Activated CD4-positive, alpha-beta T cell treated with anti-CD3 and anti-CD28 coated beads, Interleukin-2, amount 50 U/mL, for 24 hours (primary cell): ENCODE results near the gene DDX59.
"Not testable (repeated sequence)": the region's sequence is repeated elsewhere in the genome, so short reads cannot be mapped to it uniquely, and the experiment has no call there.

Experiments used
- DNase-seq, 2 donors: peaks; one replicate each; pipeline ENCODE4 v3.0.0-alpha.2; 2020; ENCODE audit warnings: low read depth in 1 of 2, low spot score in 1 of 2

The DDX59 gene

DNA sequence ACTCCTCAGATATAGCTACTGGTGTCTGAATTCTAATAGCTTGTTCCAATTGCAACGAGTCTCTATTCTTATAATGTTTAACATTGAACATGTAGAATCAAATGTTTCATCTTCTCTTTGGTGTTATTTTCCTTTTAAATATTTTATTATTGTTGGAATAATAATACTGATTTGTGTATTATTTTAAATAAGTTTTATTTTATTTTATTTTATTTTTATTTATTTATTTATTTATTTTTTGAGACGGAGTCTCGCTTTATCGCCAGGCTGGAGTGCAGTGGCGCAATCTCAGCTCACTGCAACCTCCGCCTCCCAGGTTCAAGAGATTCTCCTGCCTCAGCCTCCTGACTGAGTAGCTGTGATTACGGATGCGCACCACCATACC is 39.2 kb downstream of the DDX59 start:
- not testable (repeated sequence) for DNase-seq

DNA sequence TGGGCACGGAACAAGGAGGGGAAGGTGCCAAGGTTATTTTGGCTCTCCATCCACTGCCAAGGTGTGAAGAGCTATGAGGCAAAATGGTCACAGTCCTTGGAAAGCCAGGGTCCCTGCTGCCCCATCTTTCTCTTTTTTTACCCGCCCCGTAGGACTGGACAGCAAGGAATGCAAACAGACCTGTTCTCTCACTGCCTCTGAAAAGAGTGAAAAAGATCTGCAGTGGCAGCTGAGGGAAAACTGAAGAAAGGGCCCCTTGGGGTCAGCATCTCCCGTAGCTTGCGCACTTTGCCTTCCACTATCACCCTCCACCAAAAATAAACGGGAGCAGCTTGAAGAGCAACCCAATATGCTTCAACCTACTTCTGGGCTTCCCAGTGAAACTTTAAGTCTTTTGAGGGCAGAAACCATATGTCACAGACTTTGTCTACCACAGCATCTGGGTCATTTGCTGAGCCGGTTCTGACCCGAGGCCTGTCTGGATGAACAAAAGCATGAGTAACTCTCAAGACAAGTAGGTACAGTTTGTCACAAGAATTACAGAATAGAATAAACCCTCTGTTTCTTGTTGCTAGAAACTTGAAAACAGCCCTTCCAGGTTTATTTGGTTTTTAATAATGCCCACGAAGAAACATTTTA is 39.7 kb downstream of the DDX59 start:
- DNase-seq: no peak

DNA sequence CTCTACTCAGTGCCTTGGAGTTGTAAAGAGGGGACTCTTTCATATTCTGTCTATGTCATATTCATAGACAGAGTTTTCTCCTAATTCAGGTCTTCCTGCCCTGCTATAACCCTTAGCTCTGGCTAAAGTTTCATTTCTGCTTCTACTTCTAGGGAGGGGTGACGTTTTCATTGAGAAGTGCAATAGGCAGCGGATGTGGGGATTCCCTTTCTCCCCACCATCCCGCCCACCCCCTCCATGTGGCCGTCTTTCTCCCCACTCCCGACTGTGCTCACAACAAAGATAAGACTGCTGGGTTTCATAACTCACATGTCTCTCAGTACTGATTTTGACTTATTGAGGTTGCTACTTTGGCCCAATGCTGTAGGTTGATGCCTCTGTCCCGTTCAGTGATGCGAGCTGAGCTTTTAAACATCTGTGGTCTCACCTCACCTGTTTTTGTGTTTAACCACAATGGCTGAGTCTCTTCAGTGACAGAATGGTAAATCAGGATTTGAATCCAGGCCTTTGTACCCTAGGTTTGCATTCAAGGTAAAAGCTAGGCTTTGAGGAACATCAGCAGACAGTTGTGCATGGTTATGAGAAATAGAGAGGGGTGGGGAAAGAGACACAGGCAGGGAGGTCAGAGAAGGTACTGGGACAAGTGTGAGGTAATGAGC is 41.4 kb downstream of the DDX59 start:
- peak in 1 of 2 donors; percentile 21 for DNase-seq

DNA sequence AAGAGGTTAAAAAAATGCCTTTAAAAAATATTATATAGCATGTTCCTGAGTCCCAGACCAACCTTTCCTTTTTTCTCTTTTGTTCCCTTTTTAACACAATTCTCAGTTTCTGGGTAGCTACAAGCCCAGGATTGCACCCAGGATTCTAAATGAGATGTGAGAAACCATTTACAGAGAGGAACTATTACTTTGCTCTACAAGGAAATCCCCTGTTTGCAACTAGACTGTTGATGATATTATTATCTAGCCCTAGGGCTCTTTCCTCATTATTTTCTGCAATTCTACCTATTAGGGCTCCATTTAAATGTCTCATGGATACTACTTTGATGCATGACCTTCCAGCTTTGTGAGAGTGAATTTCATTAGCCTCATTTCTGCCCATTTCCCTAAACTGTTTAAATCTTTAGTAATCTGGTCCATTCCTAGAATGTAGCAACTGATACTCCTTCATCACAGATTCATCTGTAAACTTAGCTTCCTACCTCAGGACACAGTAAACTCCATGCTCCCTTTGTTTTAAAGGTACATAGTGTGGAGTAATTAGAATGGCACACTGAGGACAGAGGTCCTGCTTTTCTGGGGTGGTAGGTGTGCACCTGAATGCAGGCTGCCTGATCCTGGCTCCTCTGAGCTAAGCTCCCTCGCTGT is 42.0 kb downstream of the DDX59 start:
- DNase-seq: no peak

DNA sequence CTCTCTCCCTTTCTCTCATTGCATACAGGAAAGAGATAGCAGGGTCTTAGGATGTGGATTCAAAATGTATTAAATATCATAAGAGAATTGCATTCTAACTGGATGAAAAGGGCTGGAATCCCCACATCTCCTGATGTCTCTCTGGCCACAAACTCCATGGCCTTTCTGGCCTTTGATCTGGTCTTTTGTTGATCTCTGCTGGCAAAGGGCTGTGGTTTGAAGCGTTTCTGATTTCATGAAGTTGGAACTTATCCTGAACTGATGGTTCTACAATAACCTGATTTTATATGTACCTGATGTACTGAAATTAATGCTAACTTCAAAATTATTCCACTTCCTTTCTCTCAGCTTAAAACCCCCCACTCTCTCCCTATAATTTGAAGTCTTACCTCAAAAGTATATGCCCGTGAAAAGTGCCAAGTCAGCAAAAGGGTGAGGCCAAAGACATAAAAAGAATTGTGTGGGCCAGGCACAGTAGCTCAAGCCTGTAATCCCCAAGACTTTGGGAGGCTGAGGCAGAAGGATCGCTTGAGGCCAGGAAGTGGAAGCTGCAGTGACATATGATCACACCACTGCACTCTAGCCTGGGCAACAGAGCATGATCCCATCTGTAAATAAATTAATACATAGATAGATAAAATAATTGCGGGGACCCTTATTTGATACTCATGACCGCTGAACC is 42.7 kb downstream of the DDX59 start:
- no peak for DNase-seq

DNA sequence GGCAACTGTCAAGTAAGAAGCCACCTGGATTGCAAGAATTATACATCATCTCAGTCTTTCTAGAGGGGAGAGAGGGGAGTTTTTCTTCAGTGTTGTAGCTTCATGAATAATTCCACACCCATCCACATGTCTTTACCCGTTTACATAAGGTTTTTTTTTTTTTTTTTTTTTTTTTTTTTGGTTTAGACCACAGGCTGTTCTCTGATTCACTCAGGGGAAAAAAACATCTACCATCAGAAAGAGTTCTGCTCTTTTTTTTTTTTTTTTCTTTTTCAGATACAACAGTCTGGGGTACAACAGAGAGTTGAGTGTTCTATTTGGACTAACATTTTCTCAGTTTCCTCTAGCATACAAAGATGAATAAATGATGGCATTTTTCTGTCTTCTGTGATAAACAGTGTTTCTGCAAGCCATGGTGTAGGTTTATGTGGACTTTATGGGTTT is 44.3 kb downstream of the DDX59 start:
- no peak for DNase-seq

DNA sequence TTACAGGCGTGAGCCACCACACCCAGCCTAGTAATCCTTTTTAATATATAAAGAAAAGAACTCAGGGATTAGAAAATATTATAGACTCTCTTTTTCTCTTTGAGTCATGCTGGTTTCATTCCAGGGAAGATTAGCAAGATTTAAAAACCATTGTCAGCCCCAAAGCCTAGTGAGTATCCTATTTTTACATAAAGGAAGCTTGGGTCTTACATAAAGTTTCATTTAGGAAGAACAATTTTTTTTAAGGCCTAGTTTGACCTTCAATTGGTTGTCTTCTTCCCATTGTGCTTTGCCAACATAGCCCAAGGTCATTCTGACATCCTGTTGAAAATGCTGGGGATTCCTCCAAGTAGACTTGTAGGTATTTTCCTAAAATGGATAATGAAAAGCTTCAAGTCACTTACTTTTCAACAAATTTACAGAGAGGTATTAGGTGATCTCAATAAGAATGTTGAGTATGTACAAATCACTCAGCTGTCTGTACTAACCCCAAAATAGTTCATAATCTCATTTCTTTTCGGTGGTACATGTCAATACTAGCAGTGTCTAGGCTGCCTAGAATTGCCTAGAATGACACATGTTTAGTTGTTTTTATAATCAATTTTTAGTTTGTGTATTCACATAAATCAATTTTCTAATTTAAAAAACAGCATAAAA is 44.9 kb downstream of the DDX59 start:
- no peak for DNase-seq

DNA sequence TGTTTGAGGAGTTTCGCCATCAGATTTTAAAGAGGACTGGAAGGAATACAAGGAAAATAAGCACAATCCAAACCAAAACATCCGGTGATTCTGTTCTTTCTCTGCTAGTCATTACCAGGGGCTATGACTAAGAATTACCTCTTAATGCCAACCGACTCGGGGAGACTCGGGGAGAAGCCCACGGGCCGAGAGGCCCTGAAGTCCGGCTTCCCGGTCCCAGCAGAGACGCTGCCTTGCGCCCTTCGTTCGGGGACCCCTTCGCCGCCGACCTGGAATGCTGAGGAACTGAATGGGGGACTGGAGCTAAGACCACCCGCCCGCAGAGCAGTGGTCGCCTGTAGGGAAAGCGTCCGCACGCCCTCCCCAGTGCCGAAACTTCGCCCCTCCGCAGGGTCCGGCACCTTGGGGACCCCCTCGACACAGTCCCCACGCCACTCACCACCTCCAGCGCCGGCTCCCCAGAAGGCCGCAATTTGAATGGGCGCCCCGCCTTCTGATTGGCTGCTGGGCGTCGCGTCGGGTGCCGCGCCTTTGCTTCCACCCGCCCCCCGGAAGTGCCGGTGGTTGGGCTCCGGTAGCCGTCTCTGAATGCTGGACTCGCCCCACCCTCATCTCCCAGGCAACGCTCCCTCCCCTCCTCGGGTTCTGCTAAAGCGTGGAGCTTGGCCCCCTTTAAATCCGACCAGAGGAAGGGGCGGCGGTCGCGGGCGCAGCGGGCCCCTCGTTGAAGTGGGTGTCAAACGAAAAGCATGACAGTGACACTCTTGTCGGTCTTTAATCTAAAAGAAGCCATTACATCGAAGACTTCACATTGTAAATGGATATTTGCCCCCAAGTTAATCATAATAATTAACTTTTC is 49.2 kb downstream of the DDX59 start, which contains the start of gene KIF14:
Gene KIF14, minus strand, starts transcription at position 479 of the 859 bp plus-strand sequence. CDS start 2,028 bp downstream, outside the sequence.
- DNase-seq: peak; percentile 75 to 86

DNA sequence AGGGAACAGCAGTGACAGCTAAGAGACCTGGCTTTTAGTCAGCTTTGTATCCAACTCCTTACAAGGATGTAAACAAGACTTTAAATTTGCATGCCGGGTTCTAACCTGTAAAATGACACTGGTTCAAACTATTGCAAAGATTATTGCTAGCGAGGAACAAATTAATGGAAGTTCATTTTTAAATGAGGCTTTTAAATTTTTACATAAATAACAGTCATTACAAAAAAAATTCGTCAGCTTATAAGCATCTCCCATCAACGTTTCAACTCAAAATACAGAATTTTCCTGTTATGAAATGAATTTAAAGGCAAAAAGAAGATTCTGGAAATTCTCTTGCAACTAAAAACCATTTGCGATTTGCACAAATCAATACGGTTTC is 49.8 kb downstream of the DDX59 start:
- no peak for DNase-seq

DNA sequence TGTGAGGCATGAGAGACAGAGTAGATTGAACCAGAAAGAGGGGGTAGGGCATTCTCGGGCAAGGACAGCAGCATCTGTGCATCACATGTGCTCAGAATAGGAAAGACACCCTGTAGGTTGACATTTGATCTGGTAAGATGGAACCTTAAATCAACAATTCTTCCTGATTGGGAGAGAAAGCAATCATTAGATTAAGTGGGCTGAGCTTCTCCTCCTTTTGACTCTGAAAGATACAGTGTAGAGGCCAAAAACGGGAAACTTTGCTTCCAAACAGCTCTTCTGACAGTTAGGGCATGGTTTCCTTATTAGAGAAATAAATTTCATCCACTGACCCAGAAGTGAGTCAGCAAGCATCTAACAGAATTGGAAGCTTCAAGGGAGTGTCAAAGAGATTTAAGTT is 58.9 kb downstream of the DDX59 start:
- no peak for DNase-seq

DNA sequence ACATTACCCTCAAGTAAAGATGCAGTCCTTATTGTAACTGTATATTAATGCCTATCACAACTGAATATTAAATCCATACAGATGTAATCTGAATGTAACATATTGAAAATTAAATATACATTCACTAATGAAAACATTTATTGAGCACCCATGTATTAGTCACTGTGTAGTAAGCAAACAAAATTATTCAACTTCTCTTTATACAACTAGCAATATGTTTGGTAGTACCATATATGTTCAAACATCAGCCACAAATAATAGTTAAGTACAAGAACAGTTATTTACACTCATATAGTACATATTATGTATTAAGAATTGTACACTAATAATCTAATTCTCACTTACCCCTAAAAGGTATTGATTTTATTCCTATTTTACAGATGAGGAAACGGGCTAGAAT is 67.1 kb downstream of the DDX59 start:
- DNase-seq: no peak
